IPS-NIHi7 (cell line): Measurements from ENCODE around the gene MYO7B.

Experiments used
- DNase-seq: peaks from one replicate; pipeline ENCODE4 v3.0.0; 2012; ENCODE audit warnings: mixed read lengths; ENCODE audit errors: extremely low spot score

The MYO7B gene

GRCh38 chr2:127648321-127648720 lies 112.8 kb downstream of the MYO7B start:
- no peak for DNase-seq

- no peak for DNase-seq
Measured at GRCh38 chr2:127649100-127649611, 113.7 kb downstream of the MYO7B start.

GRCh38 chr2:127649684-127650040 lies 114.2 kb downstream of the MYO7B start:
- peak; percentile 88 for DNase-seq

- DNase-seq, result no peak
Measured at GRCh38 chr2:127650041-127650784, 114.7 kb downstream of the MYO7B start.

GRCh38 chr2:127650785-127651380 lies 115.4 kb downstream of the MYO7B start:
- DNase-seq, result no peak

- no peak for DNase-seq
Measured at GRCh38 chr2:127651381-127651809, 115.9 kb downstream of the MYO7B start.

- no peak for DNase-seq
Measured at GRCh38 chr2:127651971-127652550, 116.6 kb downstream of the MYO7B start.

GRCh38 chr2:127652786-127653357 lies 117.4 kb downstream of the MYO7B start:
- DNase-seq, result no peak

GRCh38 chr2:127653421-127654083 lies 118.1 kb downstream of the MYO7B start:
- no peak for DNase-seq

- DNase-seq, result no peak
Measured at GRCh38 chr2:127654084-127654837, 118.8 kb downstream of the MYO7B start.

- DNase-seq, result no peak
Measured at GRCh38 chr2:127654838-127655175, 119.3 kb downstream of the MYO7B start.

- no peak for DNase-seq
Measured at GRCh38 chr2:127655209-127656073, 120.0 kb downstream of the MYO7B start.

GRCh38 chr2:127656569-127657231 lies 121.2 kb downstream of the MYO7B start:
- no peak for DNase-seq

GRCh38 chr2:127657232-127657595 lies 121.7 kb downstream of the MYO7B start:
- no peak for DNase-seq

- no peak for DNase-seq
Measured at GRCh38 chr2:127658146-127658545, 122.7 kb downstream of the MYO7B start.

- no peak for DNase-seq
Measured at GRCh38 chr2:127658641-127659407, 123.3 kb downstream of the MYO7B start.

- DNase-seq, result no peak
Measured at GRCh38 chr2:127659408-127660290, 124.2 kb downstream of the MYO7B start.

- DNase-seq, result no peak
Measured at GRCh38 chr2:127660291-127660578, 124.8 kb downstream of the MYO7B start.
